Stomach (tissue), 9 donors: Measurements from ENCODE around the gene AKAP10. TPM values are rescaled to one million over a fixed set of nuclear protein-coding genes. Genes with fewer than 3 reads are reported as not detected.
A peak's percentile ranks its signal among the peaks of the same experiment; 100 is the strongest.
"Not testable (repeated sequence)": the region's sequence is repeated elsewhere in the genome, so short reads cannot be mapped to it uniquely, and the experiment has no call there.

Experiments used
- DNase-seq, 2 donors: peaks; one replicate each; pipeline versions ENCODE4 v3.0.0 to v3.0.0-alpha.2; 2013 to 2019
- H3K27ac ChIP-seq, 5 donors: fragments of 200-600 bp in 4 of 5; sonication (generic) in 4 of 5; one replicate each; pipeline ENCODE4 v1.5.1; 2013 to 2019; ENCODE audit warnings: mild to moderate bottlenecking in 1 of 5, moderate library complexity in 1 of 5
- H3K27me3 ChIP-seq, 3 donors: fragments of 200-600 bp; sonication (generic); one replicate each; pipeline ENCODE4 v1.5.1; 2017 to 2019; ENCODE audit warnings: mixed run types in 1 of 3
- H3K36me3 ChIP-seq, 4 donors: fragments of 200-600 bp; sonication (generic); 1 replicate in 3 of 4; 2 replicates in 1 of 4; pipeline ENCODE4 v1.5.1; 2016 to 2019
- H3K4me1 ChIP-seq, 4 donors: fragments of 200-600 bp; sonication (generic); one replicate each; pipeline ENCODE4 v1.5.1; 2016 to 2019
- H3K4me3 ChIP-seq, 4 donors: fragments of 200-600 bp; sonication (generic) in 3 of 4; one replicate each; pipeline ENCODE4 v1.5.1; 2016 to 2019; ENCODE audit warnings: mild to moderate bottlenecking in 1 of 4
- H3K9me3 ChIP-seq, 4 donors: fragments of 200-600 bp; sonication (generic); one replicate each; pipeline ENCODE4 v1.5.1; 2016 to 2019
- EP300 ChIP-seq: sonication (generic); formaldehyde crosslinking; IDR thresholded peaks from one replicate; pipeline ENCODE4 v1.6.1; 2017; ENCODE audit warnings: antibody characterized with exemption
- POLR2A ChIP-seq, 4 donors: fragments of 450-650 bp; IDR thresholded peaks; one replicate each; pipeline ENCODE4 v1.6.1; 2016; ENCODE audit warnings: antibody characterized with exemption in 4 of 4, control low read depth in 2 of 4, mild to moderate bottlenecking in 1 of 4, moderate library complexity in 1 of 4
- POLR2AphosphoS5 ChIP-seq, 3 donors: sonication (generic); formaldehyde crosslinking; IDR thresholded peaks; one replicate each; pipeline ENCODE4 v1.6.1; 2016; ENCODE audit warnings: antibody characterized with exemption in 3 of 3
- WGBS, 5 donors: extraction: QIAGEN DNeasy Blood & Tissue Kit in 3 of 5; methylation state at CpG; one replicate each; pipeline versions ENCODE4 v1.1.5 to v1.1.7; 2013 to 2018; 5-methylcytosine and 5-hydroxymethylcytosine counted together
- intact Hi-C: fragments of 100-400 bp; cut with DNase I; formaldehyde crosslinking; loops from one replicate; pipeline ENCODE4 v1.15.1; 2023; ENCODE audit warnings: low total_unique reads
- polyA plus RNA-seq, 3 donors: library from polyadenylated mRNA; stranded (reverse); fragments of 200-250 nt; gene quantifications; one replicate each; pipeline ENCODE4 v1.2.3, GENCODE V29; 2013
- total RNA-seq, 5 donors: library from RNA; depleted of rRNA; stranded (reverse); fragments of >200 nt; gene quantifications; one replicate each; pipeline versions ENCODE4 v1.1.0 to v1.2.3, GENCODE V29; 2014 to 2016
- TF ChIP-seq, protein P1 (sequence below), 7 experiments: fragments of 450-650 bp in 4 of 7; fragments of 200-600 bp in 3 of 7; sonication (generic) in 3 of 7; IDR thresholded peaks; one replicate each; pipeline ENCODE4 v1.5.1; 2016 to 2019; ENCODE audit warnings: antibody characterized with exemption in 7 of 7, control low read depth in 2 of 7, mild to moderate bottlenecking in 1 of 7
- donor health status: healthy with polysubstance abuse.
- donor health status: Bipolar disorder and iron deficiency.
- donor health status: healthy.

The AKAP10 gene
- total and polyA plus RNA-seq, 8 donors, result 5.1 to 54.5 (median 25.7) TPM

DNA sequence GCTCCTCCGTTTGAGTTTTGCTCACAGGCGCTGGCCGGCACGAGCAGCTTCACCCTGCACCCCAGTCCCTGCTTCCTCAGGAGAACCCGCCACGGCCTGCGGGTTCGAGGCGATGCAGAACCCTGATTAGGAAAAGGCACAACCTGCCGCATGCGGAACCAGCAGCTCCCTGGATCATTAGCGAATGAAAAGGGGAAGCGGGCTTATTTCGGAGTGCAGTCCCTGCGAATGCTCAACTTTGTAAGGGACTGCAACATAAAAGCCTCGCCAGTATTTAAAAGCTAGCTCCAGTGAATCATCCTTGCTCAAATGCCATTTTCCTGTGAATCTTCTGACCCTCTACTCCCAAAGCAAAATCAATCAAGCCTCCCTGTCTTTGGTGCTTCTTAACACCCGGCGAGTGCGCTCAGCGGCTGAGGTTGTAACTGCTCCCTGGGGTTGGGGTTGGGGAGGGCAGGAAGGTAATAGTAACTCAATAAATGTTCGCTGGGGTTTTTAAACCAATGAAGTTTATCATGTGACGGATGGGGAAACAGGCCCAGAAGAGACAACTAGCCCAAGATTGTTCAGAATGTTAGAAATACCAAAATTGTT is 678 bp upstream of the AKAP10 start:
- Histone ChIP-seq H3K36me3 (peaks cover 0 to 13% (median 1%) of the 10 kb centered on the region in 4 donors), H3K9me3 (no peaks in the 10 kb centered on the region), H3K4me1 (peaks cover 23 to 61% (median 42%) of the 10 kb centered on the region in 4 donors), H3K4me3 (peak overlapping the region; percentile 61 to 99 (median 81)), H3K27ac (peak overlapping the region; percentile 87 to 97 (median 91)), H3K27me3 (no peaks in the 10 kb centered on the region)
- DNase-seq, result no peak
- TF ChIP-seq POLR2AphosphoS5 (IDR thresholded peaks at IDR 0.05) (no peak), EP300 (no peak), POLR2A (IDR thresholded peaks at IDR 0.05) (no peak)
- TF ChIP-seq, protein P1, sequence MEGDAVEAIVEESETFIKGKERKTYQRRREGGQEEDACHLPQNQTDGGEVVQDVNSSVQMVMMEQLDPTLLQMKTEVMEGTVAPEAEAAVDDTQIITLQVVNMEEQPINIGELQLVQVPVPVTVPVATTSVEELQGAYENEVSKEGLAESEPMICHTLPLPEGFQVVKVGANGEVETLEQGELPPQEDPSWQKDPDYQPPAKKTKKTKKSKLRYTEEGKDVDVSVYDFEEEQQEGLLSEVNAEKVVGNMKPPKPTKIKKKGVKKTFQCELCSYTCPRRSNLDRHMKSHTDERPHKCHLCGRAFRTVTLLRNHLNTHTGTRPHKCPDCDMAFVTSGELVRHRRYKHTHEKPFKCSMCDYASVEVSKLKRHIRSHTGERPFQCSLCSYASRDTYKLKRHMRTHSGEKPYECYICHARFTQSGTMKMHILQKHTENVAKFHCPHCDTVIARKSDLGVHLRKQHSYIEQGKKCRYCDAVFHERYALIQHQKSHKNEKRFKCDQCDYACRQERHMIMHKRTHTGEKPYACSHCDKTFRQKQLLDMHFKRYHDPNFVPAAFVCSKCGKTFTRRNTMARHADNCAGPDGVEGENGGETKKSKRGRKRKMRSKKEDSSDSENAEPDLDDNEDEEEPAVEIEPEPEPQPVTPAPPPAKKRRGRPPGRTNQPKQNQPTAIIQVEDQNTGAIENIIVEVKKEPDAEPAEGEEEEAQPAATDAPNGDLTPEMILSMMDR (IDR thresholded peaks at IDR 0.05), result no peak
- 28 to 44% (median 34%) methylated on average over 11 to 22 of the region's 22 CpGs for WGBS, 5 donors
- intact Hi-C loops, result no loop called here

DNA sequence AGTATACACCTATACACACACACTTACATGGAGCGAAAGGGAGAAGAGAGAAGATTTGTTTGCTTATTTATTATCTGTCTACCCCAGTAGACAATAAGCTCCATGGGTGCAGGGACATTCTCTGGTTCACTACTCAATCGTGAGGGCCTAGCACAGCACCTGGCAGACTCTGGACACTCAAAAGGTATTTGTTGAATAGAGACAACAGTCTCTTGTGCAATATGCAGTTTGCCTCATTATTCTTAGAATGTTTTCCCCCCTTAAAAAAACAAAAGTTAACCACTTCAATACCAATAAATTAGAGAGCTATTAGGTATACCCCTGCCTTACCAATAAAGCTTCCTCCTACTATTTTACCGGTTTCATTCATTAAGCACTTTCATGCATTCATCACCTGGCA is 2.0 kb downstream of the AKAP10 start:
- H3K4me1 ChIP-seq, result peaks cover 26 to 82% (median 51%) of the 10 kb centered on the region in 4 donors
- H3K9me3 ChIP-seq, result no peaks in the 10 kb centered on the region
- no peak for DNase-seq
- H3K4me3 ChIP-seq, result peak overlapping the region in 2 of 4 donors; percentile 88 to 99
- TF ChIP-seq, protein P1 (IDR thresholded peaks at IDR 0.05), result no peak
- no peak for TF ChIP-seq EP300
- intact Hi-C loops, result no loop called here
- 73 to 85% (median 83%) methylated on average over 3 of the region's 3 CpGs for WGBS, 5 donors
- H3K27ac ChIP-seq, result no peak overlapping the region
- H3K27me3 ChIP-seq, result no peaks in the 10 kb centered on the region
- peaks cover 0 to 23% (median 17%) of the 10 kb centered on the region in 4 donors for H3K36me3 ChIP-seq

DNA sequence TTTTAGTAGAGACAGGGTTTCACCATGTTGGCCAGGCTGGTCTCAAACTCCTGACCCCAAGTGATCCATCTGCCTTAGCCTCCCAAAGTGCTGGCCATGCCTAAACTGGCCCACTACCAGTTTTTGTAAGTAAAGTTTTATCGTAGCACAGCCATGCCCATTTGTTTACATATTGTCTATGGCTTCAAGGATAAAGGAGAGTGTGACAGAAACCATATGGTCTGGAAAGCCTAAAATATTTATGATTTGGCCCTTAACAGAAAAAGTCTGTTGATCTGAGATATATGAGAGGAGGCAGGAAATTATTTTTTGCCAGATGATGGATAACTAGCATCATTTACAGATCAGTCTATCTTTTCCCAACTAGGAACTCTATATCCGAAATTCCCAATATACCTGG is 4.5 kb downstream of the AKAP10 start:
- WGBS, 5 donors, result 72 to 82% (median 74%) methylated on average over 2 of the region's 2 CpGs
- Histone ChIP-seq H3K4me3 (no peak overlapping the region), H3K27ac (no peak overlapping the region), H3K4me1 (peaks cover 22 to 72% (median 47%) of the 10 kb centered on the region in 4 donors), H3K36me3 (peaks cover 0 to 38% (median 36%) of the 10 kb centered on the region in 4 donors), H3K9me3 (no peaks in the 10 kb centered on the region), H3K27me3 (no peaks in the 10 kb centered on the region)
- no peak for TF ChIP-seq POLR2A (IDR thresholded peaks at IDR 0.05)
- TF ChIP-seq POLR2AphosphoS5 (IDR thresholded peaks at IDR 0.05), result no peak
- TF ChIP-seq, protein P1 (IDR thresholded peaks at IDR 0.05), result no peak
- TF ChIP-seq EP300, result no peak
- DNase-seq, result no peak
- intact Hi-C loops, result no loop called here

DNA sequence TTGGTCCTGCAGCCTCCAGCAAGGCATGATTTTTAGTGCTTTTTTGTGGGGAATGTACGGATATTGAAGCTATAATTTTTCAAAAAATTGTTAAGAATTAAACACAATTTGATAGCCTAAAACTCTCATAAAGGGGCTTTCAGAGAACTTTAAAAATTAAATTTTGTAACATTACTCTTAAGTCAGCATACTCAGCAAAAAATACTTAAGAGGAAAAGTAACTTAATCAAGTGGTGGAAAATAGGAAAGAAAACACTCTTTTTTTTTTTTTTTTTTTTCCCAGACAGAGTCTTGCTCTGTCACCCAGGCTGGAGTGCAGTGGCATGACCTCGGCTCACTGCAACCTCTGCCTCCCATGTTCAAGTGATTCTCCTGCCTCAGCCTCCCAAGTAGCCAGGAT is 14.7 kb downstream of the AKAP10 start:
- H3K9me3 ChIP-seq, DNase-seq, H3K4me3 ChIP-seq, H3K27me3 ChIP-seq, intact Hi-C loops, H3K27ac ChIP-seq: not testable (repeated sequence)
- H3K4me1 ChIP-seq, result peaks cover 0 to 37% (median 20%) of the 10 kb centered on the region in 4 donors
- peaks cover 21 to 83% (median 75%) of the 10 kb centered on the region in 4 donors for H3K36me3 ChIP-seq
- whole genome bisulfite sequencing, 5 donors, result 72 to 96% (median 87%) methylated on average over 2 of the region's 2 CpGs

DNA sequence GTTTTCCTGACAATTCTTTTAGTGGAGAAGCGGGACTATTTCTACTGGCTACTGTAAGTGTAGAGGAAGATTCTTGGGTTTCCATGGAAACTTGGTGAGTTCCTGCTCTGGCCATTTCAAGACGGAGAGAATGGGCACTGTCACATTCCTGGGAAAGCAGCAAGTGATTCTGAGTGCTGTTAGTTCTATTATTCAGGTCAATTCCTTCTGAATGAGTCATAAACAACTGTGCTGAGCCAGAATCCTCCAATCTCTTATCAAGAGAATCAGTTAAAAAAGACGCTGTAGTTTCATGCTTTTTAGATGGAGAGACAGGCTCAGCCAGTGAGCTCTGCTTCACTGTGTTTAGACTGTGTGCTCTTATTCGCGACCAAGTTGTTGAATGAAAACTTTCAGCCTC is 19.6 kb downstream of the AKAP10 start:
- no peak for TF ChIP-seq POLR2AphosphoS5 (IDR thresholded peaks at IDR 0.05)
- TF ChIP-seq, protein P1 (IDR thresholded peaks at IDR 0.05), result no peak
- TF ChIP-seq POLR2A (IDR thresholded peaks at IDR 0.05), result no peak
- TF ChIP-seq EP300, result no peak
- DNase-seq, result no peak
- WGBS, 5 donors, result 63 to 68% (median 65%) methylated on average over 5 of the region's 5 CpGs
- Histone ChIP-seq H3K36me3 (peaks cover 23 to 79% (median 77%) of the 10 kb centered on the region in 4 donors), H3K4me3 (no peak overlapping the region), H3K27ac (peak overlapping the region in 3 of 5 donors; percentile 0 to 38 (median 5)), H3K27me3 (no peaks in the 10 kb centered on the region), H3K4me1 (peaks cover 5 to 44% (median 24%) of the 10 kb centered on the region in 4 donors), H3K9me3 (no peaks in the 10 kb centered on the region)
- intact Hi-C loops, result no loop called here
